Measurements from ENCODE around the gene RFNG.

DNA sequence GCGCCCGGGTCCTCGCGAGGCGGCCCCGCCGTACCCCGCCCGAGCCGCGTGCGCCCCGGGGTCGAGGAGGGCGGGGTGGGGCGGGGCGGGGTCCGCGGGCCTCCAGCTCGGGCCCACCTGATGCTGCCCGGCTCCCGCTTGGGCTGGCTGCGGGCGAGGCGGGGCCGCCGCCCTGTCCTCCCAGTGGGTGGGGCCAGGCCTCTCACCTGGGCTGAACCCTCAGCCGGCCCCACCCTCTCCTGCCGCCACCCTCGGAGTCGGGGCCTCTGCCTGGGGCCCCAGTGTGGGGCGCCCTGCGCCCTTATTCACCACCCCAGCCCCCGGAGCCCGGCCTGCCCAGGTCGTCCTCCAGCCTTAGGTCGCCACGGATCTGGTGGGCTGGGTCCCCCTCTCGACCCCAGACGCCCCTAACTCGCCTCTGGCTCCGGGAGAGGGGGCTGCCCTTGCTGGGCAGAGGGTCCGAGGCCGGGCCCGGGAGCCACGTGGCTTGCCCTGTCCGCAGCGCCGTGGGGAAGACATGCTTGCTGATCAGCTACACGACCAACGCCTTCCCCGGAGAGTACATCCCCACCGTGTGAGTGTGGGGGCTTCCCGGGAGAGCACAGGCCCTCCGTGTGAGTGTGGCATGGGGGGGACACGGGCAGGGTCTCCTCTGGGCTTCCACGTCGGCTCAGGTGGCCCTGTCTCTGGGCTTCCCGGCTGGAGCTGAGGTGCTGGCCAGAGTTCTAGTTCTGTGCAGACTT is 19.6 kb downstream of the RFNG start:
- no peak for TF ChIP-seq EZH2 (IDR thresholded peaks at IDR 0.05)
- no peak; the same call in 1 of the 2 replicates for TF ChIP-seq POLR2AphosphoS5 (IDR thresholded peaks at IDR 0.05; ENCODE audit: borderline replicate concordance, low read depth, low read length)
- no peak for TF ChIP-seq FOXP2 (optimal IDR thresholded peaks at IDR 0.05; ENCODE audit: control extremely low read depth, extremely low read length, insufficient read depth)

Data from SK-N-MC (cell line).